Measurements from ENCODE around the gene PAPSS1.

DNA sequence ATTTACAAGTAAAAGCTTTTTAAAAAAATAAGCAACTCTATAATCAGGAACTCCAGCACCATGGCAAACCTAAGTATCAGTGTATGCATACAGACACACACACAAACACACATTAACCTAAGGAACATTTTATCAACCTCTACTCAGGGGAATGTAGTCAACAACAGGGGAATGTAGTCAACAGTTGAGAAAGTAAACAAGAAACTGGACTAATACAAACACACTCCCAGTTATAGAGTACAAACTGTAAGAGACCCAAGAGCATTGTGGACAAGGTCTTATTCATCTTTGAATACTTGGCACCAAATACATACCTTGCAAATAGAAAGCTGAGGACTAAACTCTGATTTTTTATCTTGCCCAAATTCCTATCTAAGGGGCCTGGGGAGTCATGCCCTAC lies 36.2 kb downstream of the PAPSS1 start:
- TF ChIP-seq TAF1 (IDR thresholded peaks at IDR 0.05; ENCODE audit: low read depth) (no peak), CTCF (IDR thresholded peaks at IDR 0.05; ENCODE audit: poor library complexity, severe bottlenecking) (no peak), REST (IDR thresholded peaks at IDR 0.05; ENCODE audit: borderline replicate concordance) (no peak), MXI1 (conservative IDR thresholded peaks at IDR 0.05; ENCODE audit: poor library complexity, severe bottlenecking) (no peak), EP300 (conservative IDR thresholded peaks at IDR 0.05; ENCODE audit: poor library complexity, severe bottlenecking) (no peak), POLR2AphosphoS5 (IDR thresholded peaks at IDR 0.05) (no peak), EZH2 (IDR thresholded peaks at IDR 0.05; ENCODE audit: borderline replicate concordance, insufficient read depth, low read length, poor library complexity, severe bottlenecking) (no peak), SMC3 (conservative IDR thresholded peaks at IDR 0.05; ENCODE audit: poor library complexity) (no peak)

Data from neural cell (in vitro differentiated cells).